PC-3 (cell line): Measurements from ENCODE around the gene NFE2. TPM values are rescaled to one million over a fixed set of nuclear protein-coding genes. Genes with fewer than 3 reads are reported as not detected.

ENCODE experiments used
- ATAC-seq: fragments of 200-7000 bp; cut with Tn5 transposase; 2 replicates; pipeline ENCODE4 v1.9.1; 2020; ENCODE audit warnings: mild to moderate bottlenecking, moderate library complexity
- Bru-seq: library from RNA; stranded (reverse); fragments of 400-500 nt; gene quantifications from one replicate; lab custom pipeline; 2021; lab: Mats Ljungman, UMichigan
- BruChase-seq, 2 experiments: library from RNA; stranded (reverse); fragments of 400-500 nt; gene quantifications; one replicate each; lab custom pipeline; 2021; lab: Mats Ljungman, UMichigan
- BruUV-seq: library from RNA; stranded (reverse); fragments of 400-500 nt; replicated peaks from 2 replicates; lab custom pipeline; 2021; lab: Mats Ljungman, UMichigan
- CTCF ChIA-PET: fragments of 300-600 bp; sonication (Branson Sonifier 250); formaldehyde crosslinking; loops from one replicate; lab custom pipeline; 2022; ENCODE audit warnings: antibody characterized with exemption; lab: Charles Lee
- POLR2A ChIA-PET: fragments of 300-600 bp; sonication (Branson Sonifier 250); formaldehyde crosslinking; loops from one replicate; lab custom pipeline; 2022; ENCODE audit warnings: antibody characterized with exemption; ENCODE audit not compliant: unreplicated experiment; lab: Charles Lee
- DNase-seq: peaks from one replicate; pipeline ENCODE4 v3.0.0-alpha.2; 2015
- H2AFZ ChIP-seq: fragments of 300-600 bp; sonication (generic); 2 replicates; pipeline ENCODE4 v1.6.0; 2016; ENCODE audit warnings: antibody characterized with exemption, low read length
- H3F3A ChIP-seq: fragments of 300-600 bp; sonication (generic); one replicate; pipeline ENCODE4 v1.6.0; 2017; ENCODE audit warnings: antibody characterized with exemption, low read length, control low read depth, mild to moderate bottlenecking; ENCODE audit not compliant: unreplicated experiment
- H3K27ac ChIP-seq: fragments of 300-600 bp; sonication (generic); 2 replicates; pipeline ENCODE4 v1.5.1; 2016; ENCODE audit warnings: mild to moderate bottlenecking, low read length
- H3K27me3 ChIP-seq: fragments of 300-600 bp; sonication (generic); 2 replicates; pipeline ENCODE4 v1.6.1; 2016; ENCODE audit warnings: low read length, mixed read lengths
- H3K36me3 ChIP-seq: fragments of 300-600 bp; sonication (generic); 2 replicates; pipeline ENCODE4 v1.6.1; 2016; ENCODE audit warnings: low read depth, mixed run types, low read length, mixed read lengths
- H3K4me1 ChIP-seq: fragments of 300-600 bp; sonication (generic); 2 replicates; pipeline ENCODE4 v1.5.1; 2016; ENCODE audit warnings: low read length; ENCODE audit not compliant: insufficient read depth
- H3K4me2 ChIP-seq: fragments of 300-600 bp; sonication (generic); 2 replicates; pipeline ENCODE4 v1.6.0; 2016; ENCODE audit warnings: low read length
- H3K4me3 ChIP-seq: fragments of 300-600 bp; sonication (generic); 2 replicates; pipeline ENCODE4 v1.5.1; 2016; ENCODE audit warnings: mild to moderate bottlenecking, low read length, mixed read lengths
- H3K79me2 ChIP-seq: fragments of 300-600 bp; sonication (generic); 2 replicates; pipeline ENCODE4 v1.6.1; 2017; ENCODE audit warnings: low read length, mixed read lengths
- H3K9ac ChIP-seq: fragments of 300-600 bp; sonication (generic); 2 replicates; pipeline ENCODE4 v1.6.0; 2016; ENCODE audit warnings: mild to moderate bottlenecking, low read length
- H3K9me2 ChIP-seq: fragments of 300-600 bp; sonication (generic); replicated peaks from 2 replicates; pipeline ENCODE4 v1.6.1; 2016; ENCODE audit warnings: mixed run types, low read length, mixed read lengths
- H3K9me3 ChIP-seq: fragments of 300-600 bp; sonication (generic); 2 replicates; pipeline ENCODE4 v1.6.1; 2016; ENCODE audit warnings: low read length, mixed read lengths
- H4K20me1 ChIP-seq: fragments of 300-600 bp; sonication (generic); 2 replicates; pipeline ENCODE4 v1.6.1; 2016; ENCODE audit warnings: low read length, mixed read lengths
- EZH2 ChIP-seq: fragments of 300-600 bp; sonication (generic); IDR thresholded peaks from one replicate; pipeline ENCODE4 v1.6.1; 2017; ENCODE audit warnings: antibody characterized with exemption, mild to moderate bottlenecking, low read length; ENCODE audit not compliant: unreplicated experiment
- EZH2phosphoT487 ChIP-seq: fragments of 300-600 bp; sonication (generic); IDR thresholded peaks from 2 replicates; pipeline ENCODE4 v1.6.1; 2018; ENCODE audit warnings: mild to moderate bottlenecking, antibody characterized with exemption, low read length, borderline replicate concordance
- intact Hi-C: fragments of 100-400 bp; cut with micrococcal nuclease; formaldehyde crosslinking; loops from 2 replicates; pipeline ENCODE4 v1.9.0; 2023
- long read RNA-seq: library from polyadenylated mRNA; unstranded; transcript quantifications from one replicate; pipeline ENCODE4 v2.0.0, GENCODE V29; 2021; ENCODE audit not compliant: unreplicated experiment
- total RNA-seq: library from RNA; depleted of rRNA; stranded (reverse); fragments of >200 nt; gene quantifications from 2 replicates; pipeline ENCODE4 v1.2.3, GENCODE V29; 2014; rRNA removed
- TF ChIP-seq, protein P1 (sequence below): fragments of 300-600 bp; sonication (generic); conservative IDR thresholded peaks from 2 replicates; pipeline ENCODE4 v1.5.1; 2017; ENCODE audit warnings: antibody characterized with exemption, low read depth, mild to moderate bottlenecking, low read length

Gene NFE2
- total RNA-seq = 0.26 and 0.40 TPM in 2 replicates
- percentile 22 among the genes with signal in this experiment for Bru-seq, nascent RNA
- percentile 11 among the genes with signal in this experiment for BruChase-seq, experiment 1, labeled RNA remaining after a 6-hour chase
- percentile 21 among the genes with signal in this experiment for BruChase-seq, experiment 2, labeled RNA remaining after a 2-hour chase
- long read RNA-seq = 0 reads

DNA sequence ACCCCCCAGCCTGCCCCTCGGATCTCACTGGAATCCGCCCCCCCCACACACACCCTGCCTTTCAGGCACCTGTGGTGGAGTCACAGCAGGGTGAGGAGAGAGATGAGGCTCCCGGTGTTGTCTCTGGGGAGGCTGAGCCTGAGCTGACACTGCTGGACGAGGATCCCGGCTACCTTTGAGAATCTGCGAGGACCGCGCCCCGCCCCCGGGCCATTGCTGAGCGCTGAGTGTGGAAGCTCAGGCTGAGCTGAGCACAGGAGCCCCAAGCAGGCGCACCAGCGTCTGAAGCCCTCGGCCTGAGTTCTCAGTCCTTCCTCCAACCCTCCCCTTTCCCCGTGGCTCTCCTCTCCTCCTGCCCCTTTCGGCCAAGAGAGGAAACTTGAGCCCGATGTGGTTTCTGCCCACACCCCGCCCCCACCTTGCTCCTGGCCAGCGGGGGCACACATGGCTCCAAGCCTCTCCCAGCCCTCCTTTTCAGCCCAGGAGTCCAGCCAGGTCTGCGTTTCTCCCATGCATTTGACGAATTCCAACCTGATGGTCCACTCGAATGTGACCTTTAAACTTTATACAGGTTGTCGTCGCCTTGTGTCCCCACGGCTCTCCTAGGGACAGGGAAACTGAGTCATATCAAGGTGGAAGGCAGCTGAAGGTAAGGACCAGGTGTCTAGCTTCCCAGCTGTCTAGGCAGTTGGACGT is at the start of gene NFE2:
Gene NFE2, minus strand, starts transcription at position 284 of the 696 bp plus-strand sequence. CDS start 5,767 bp downstream, outside the sequence.
- ATAC-seq (peak; percentile 93), DNase-seq (peak; percentile 79)
- Histone ChIP-seq H3K36me3 (no peaks in the 10 kb centered on the region), H3K79me2 (no peaks in the 10 kb centered on the region), H3K9ac (no peak within 1 kb of the TSS), H3K27me3 (no peaks in the 10 kb centered on the region), H2AFZ (peak within 1 kb of the TSS; percentile 79), H3K27ac (no peak within 1 kb of the TSS), H3F3A (no peaks in the 10 kb centered on the region), H3K4me2 (peak within 1 kb of the TSS; percentile 88), H4K20me1 (no peaks in the 10 kb centered on the region), H3K4me3 (peak within 1 kb of the TSS; percentile 62), H3K9me3 (no peaks in the 10 kb centered on the region), H3K4me1 (peaks cover 24% of the 10 kb centered on the region), H3K9me2 (no peaks in the 10 kb centered on the region)
- intact Hi-C loops = no loop called here
- CTCF ChIA-PET = interaction anchor here (0.6 kb wide), 1 partner anchor 24 kb away, joined by 3 read pairs; the partner anchor contains the start of gene COPZ1
- TF ChIP-seq, protein P1, sequence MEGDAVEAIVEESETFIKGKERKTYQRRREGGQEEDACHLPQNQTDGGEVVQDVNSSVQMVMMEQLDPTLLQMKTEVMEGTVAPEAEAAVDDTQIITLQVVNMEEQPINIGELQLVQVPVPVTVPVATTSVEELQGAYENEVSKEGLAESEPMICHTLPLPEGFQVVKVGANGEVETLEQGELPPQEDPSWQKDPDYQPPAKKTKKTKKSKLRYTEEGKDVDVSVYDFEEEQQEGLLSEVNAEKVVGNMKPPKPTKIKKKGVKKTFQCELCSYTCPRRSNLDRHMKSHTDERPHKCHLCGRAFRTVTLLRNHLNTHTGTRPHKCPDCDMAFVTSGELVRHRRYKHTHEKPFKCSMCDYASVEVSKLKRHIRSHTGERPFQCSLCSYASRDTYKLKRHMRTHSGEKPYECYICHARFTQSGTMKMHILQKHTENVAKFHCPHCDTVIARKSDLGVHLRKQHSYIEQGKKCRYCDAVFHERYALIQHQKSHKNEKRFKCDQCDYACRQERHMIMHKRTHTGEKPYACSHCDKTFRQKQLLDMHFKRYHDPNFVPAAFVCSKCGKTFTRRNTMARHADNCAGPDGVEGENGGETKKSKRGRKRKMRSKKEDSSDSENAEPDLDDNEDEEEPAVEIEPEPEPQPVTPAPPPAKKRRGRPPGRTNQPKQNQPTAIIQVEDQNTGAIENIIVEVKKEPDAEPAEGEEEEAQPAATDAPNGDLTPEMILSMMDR = no peak
- TF ChIP-seq EZH2 = no peak
- no peak for TF ChIP-seq EZH2phosphoT487
- BruUV-seq = no TSS peak
- POLR2A ChIA-PET = no interaction called here

DNA sequence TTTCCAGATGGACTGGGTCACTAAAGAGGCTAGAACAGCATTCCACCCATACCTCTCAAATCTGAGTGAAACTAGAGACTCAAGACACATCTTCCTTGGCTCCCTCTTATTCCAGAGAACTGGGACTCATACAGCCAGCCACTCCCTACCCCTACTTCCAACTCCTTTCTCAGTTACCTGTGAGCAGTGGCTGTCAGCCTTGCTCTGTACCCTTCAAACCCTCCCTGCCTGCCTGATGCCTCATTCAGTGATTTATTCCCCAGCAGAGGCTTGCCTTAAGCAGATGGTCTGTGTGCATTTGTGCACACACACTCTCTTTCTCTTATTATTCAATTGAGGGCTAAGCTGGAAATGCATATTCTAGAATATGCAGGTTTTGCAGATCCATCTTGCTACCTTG is 48.9 kb upstream of the NFE2 start:
- no peak for DNase-seq
- H2AFZ ChIP-seq = no peak overlapping the region
- H3K4me2 ChIP-seq = no peak overlapping the region
- TF ChIP-seq EZH2phosphoT487 = no peak
- TF ChIP-seq, protein P1 = no peak
- TF ChIP-seq EZH2 = no peak
- H3K4me3 ChIP-seq = no peak overlapping the region
- intact Hi-C loops = no loop called here
- H3K79me2 ChIP-seq = no peaks in the 10 kb centered on the region
- H3K9me3 ChIP-seq = no peaks in the 10 kb centered on the region
- H3K27ac ChIP-seq = no peak overlapping the region
- H3K27me3 ChIP-seq = no peaks in the 10 kb centered on the region
- ATAC-seq = no peak
- H3F3A ChIP-seq = no peaks in the 10 kb centered on the region
- H4K20me1 ChIP-seq = no peaks in the 10 kb centered on the region
- H3K4me1 ChIP-seq = no peaks in the 10 kb centered on the region
- no peak overlapping the region for H3K9ac ChIP-seq
- H3K9me2 ChIP-seq = no peaks in the 10 kb centered on the region
- ChIA-PET CTCF (no interaction called here), POLR2A (no interaction called here)
- H3K36me3 ChIP-seq = peaks cover 43% of the 10 kb centered on the region
- BruUV-seq = no TSS peak

DNA sequence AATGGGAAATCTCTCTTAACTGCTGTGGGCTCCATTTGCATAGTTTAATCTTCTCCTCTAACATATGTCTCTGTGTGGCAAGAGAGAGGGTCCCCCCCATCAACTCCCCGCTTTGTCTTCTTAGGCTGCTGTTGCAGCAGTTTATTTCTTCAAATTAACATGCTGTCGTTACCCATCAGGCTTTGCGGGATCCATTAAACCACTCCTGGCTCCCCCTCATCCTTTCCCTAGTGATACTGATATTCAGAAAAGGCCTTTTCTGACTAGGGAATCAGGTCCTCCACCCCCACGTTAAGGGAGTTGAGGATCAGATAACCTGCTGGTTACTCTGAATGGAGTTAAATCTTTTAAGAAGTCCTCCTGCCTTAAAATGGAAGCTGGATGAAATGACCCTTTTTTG is 48.2 kb upstream of the NFE2 start:
- Histone ChIP-seq H3F3A (no peaks in the 10 kb centered on the region), H3K9ac (no peak overlapping the region), H2AFZ (no peak overlapping the region), H3K27ac (no peak overlapping the region), H3K9me3 (no peaks in the 10 kb centered on the region), H3K27me3 (no peaks in the 10 kb centered on the region), H3K9me2 (no peaks in the 10 kb centered on the region), H3K4me1 (no peaks in the 10 kb centered on the region), H3K4me2 (no peak overlapping the region), H4K20me1 (no peaks in the 10 kb centered on the region), H3K79me2 (no peaks in the 10 kb centered on the region), H3K36me3 (peaks cover 43% of the 10 kb centered on the region), H3K4me3 (no peak overlapping the region)
- intact Hi-C loops = no loop called here
- TF ChIP-seq EZH2phosphoT487 (no peak), EZH2 (no peak)
- TF ChIP-seq, protein P1 = no peak
- ATAC-seq (no peak), DNase-seq (no peak)
- POLR2A ChIA-PET = no interaction called here
- BruUV-seq = no TSS peak
- CTCF ChIA-PET = no interaction called here
